Mucosa of rectum (tissue), 2 donors: Measurements from ENCODE around the gene CCS.

Source experiments
- H3K27ac ChIP-seq, 2 donors: one replicate each; pipeline ENCODE4 v1.7.0; 2013; ENCODE audit warnings: inconsistent platforms in 2 of 2, low read depth in 2 of 2, low read length in 2 of 2
- H3K27me3 ChIP-seq, 2 donors: one replicate each; pipeline ENCODE4 v1.7.0; 2013; ENCODE audit warnings: low read length in 2 of 2; ENCODE audit not compliant: control insufficient read depth in 2 of 2, insufficient read depth in 2 of 2
- H3K36me3 ChIP-seq, 2 donors: one replicate each; pipeline ENCODE4 v1.7.0; 2013; ENCODE audit warnings: low read length in 2 of 2; ENCODE audit not compliant: control insufficient read depth in 2 of 2, insufficient read depth in 2 of 2
- H3K4me1 ChIP-seq, 2 donors: one replicate each; pipeline ENCODE4 v1.7.0; 2013; ENCODE audit warnings: low read length in 2 of 2, mild to moderate bottlenecking in 1 of 2; ENCODE audit not compliant: control insufficient read depth in 2 of 2, insufficient read depth in 2 of 2
- H3K4me3 ChIP-seq, 2 donors: one replicate each; pipeline ENCODE4 v1.7.0; 2013; ENCODE audit warnings: low read length in 2 of 2
- H3K9ac ChIP-seq, 2 donors: one replicate each; pipeline ENCODE4 v1.7.0; 2013; ENCODE audit warnings: low read length in 2 of 2, low read depth in 1 of 2, mild to moderate bottlenecking in 1 of 2
- H3K9me3 ChIP-seq, 2 donors: one replicate each; pipeline ENCODE4 v1.7.0; 2013; ENCODE audit warnings: low read length in 2 of 2; ENCODE audit not compliant: control insufficient read depth in 2 of 2
- donor health status: healthy.
- donor health status: Normal muscosa, but diverticular disease.

CCS gene

GRCh38 chr11:66548774-66549630 lies 44.0 kb upstream of the CCS start:
- Histone ChIP-seq H3K4me3 (no peak overlapping the region), H3K27ac (no peak overlapping the region), H3K4me1 (peaks cover 5 to 8% of the 10 kb centered on the region in 2 donors), H3K9me3 (no peaks in the 10 kb centered on the region), H3K36me3 (no peaks in the 10 kb centered on the region), H3K27me3 (no peaks in the 10 kb centered on the region), H3K9ac (no peak overlapping the region)

- H3K4me3 ChIP-seq = no peak overlapping the region
- H3K27ac ChIP-seq = no peak overlapping the region
- no peaks in the 10 kb centered on the region for H3K36me3 ChIP-seq
- H3K27me3 ChIP-seq = no peaks in the 10 kb centered on the region
- no peak overlapping the region for H3K9ac ChIP-seq
- peaks cover 4 to 5% of the 10 kb centered on the region in 2 donors for H3K4me1 ChIP-seq
- no peaks in the 10 kb centered on the region for H3K9me3 ChIP-seq
Observed at GRCh38 chr11:66549696-66550095, 43.3 kb upstream of the CCS start.

- no peaks in the 10 kb centered on the region for H3K36me3 ChIP-seq
- H3K4me3 ChIP-seq = no peak overlapping the region
- H3K9me3 ChIP-seq = no peaks in the 10 kb centered on the region
- H3K9ac ChIP-seq = no peak overlapping the region
- H3K27ac ChIP-seq = no peak overlapping the region
- no peaks in the 10 kb centered on the region for H3K27me3 ChIP-seq
- H3K4me1 ChIP-seq = peaks cover 0 to 4% of the 10 kb centered on the region in 2 donors
Observed at GRCh38 chr11:66550887-66551286, 42.1 kb upstream of the CCS start.

- H3K4me3 ChIP-seq = no peak overlapping the region
- no peaks in the 10 kb centered on the region for H3K36me3 ChIP-seq
- peaks cover 0 to 2% of the 10 kb centered on the region in 2 donors for H3K4me1 ChIP-seq
- H3K9ac ChIP-seq = no peak overlapping the region
- H3K27me3 ChIP-seq = peaks cover 2 to 5% of the 10 kb centered on the region in 2 donors
- H3K9me3 ChIP-seq = no peaks in the 10 kb centered on the region
- H3K27ac ChIP-seq = no peak overlapping the region
Observed at GRCh38 chr11:66554602-66555001, 38.4 kb upstream of the CCS start.

- peaks cover 0 to 2% of the 10 kb centered on the region in 2 donors for H3K4me1 ChIP-seq
- H3K36me3 ChIP-seq = no peaks in the 10 kb centered on the region
- no peak overlapping the region for H3K4me3 ChIP-seq
- H3K27me3 ChIP-seq = peaks cover 2 to 5% of the 10 kb centered on the region in 2 donors
- H3K9ac ChIP-seq = no peak overlapping the region
- no peaks in the 10 kb centered on the region for H3K9me3 ChIP-seq
- H3K27ac ChIP-seq = no peak overlapping the region
Observed at GRCh38 chr11:66555416-66555815, 37.6 kb upstream of the CCS start.

- Histone ChIP-seq H3K4me1 (peaks cover 0 to 2% of the 10 kb centered on the region in 2 donors), H3K27me3 (peaks cover 2 to 5% of the 10 kb centered on the region in 2 donors), H3K4me3 (no peak overlapping the region), H3K27ac (no peak overlapping the region), H3K9me3 (no peaks in the 10 kb centered on the region), H3K9ac (no peak overlapping the region), H3K36me3 (no peaks in the 10 kb centered on the region)
Observed at GRCh38 chr11:66556086-66556485, 36.9 kb upstream of the CCS start.

- Histone ChIP-seq H3K9ac (no peak overlapping the region), H3K9me3 (no peaks in the 10 kb centered on the region), H3K36me3 (no peaks in the 10 kb centered on the region), H3K4me3 (no peak overlapping the region), H3K27ac (no peak overlapping the region), H3K27me3 (peaks cover 2 to 5% of the 10 kb centered on the region in 2 donors), H3K4me1 (peaks cover 0 to 2% of the 10 kb centered on the region in 2 donors)
Observed at GRCh38 chr11:66557733-66558326, 35.2 kb upstream of the CCS start.

GRCh38 chr11:66559142-66559865 lies 33.7 kb upstream of the CCS start:
- Histone ChIP-seq H3K4me1 (peaks cover 0 to 2% of the 10 kb centered on the region in 2 donors), H3K4me3 (no peak overlapping the region), H3K9ac (no peak overlapping the region), H3K27me3 (peaks cover 2 to 5% of the 10 kb centered on the region in 2 donors), H3K9me3 (no peaks in the 10 kb centered on the region), H3K36me3 (no peaks in the 10 kb centered on the region), H3K27ac (no peak overlapping the region)

GRCh38 chr11:66559866-66560676 lies 32.9 kb upstream of the CCS start:
- Histone ChIP-seq H3K36me3 (no peaks in the 10 kb centered on the region), H3K9me3 (no peaks in the 10 kb centered on the region), H3K27me3 (peaks cover 2 to 5% of the 10 kb centered on the region in 2 donors), H3K9ac (no peak overlapping the region), H3K4me1 (peaks cover 0 to 2% of the 10 kb centered on the region in 2 donors), H3K4me3 (no peak overlapping the region), H3K27ac (no peak overlapping the region)
